ENCODE measurements around the gene ZNF611. TPM values are rescaled to one million over a fixed set of nuclear protein-coding genes. Genes with fewer than 3 reads are reported as not detected.

Gene ZNF611
- total RNA-seq, 1 donor from 2014 or later, result 23.2 TPM

Other genes starting within 250 kb of the ZNF611 start
- 33.3 TPM for gene ZNF808, start 207.4 kb downstream of the ZNF611 start, total RNA-seq
- 18.5 TPM for gene ZNF701, start 164.8 kb downstream of the ZNF611 start, total RNA-seq
- gene ZNF83, start 96.7 kb downstream of the ZNF611 start, total RNA-seq, result 43.7 TPM
- 13.1 TPM for gene ZNF600, start 51.7 kb upstream of the ZNF611 start, total RNA-seq
- 18.6 TPM for gene ZNF28, start 86.6 kb upstream of the ZNF611 start, total RNA-seq
- 11.8 TPM for gene ZNF468, start 122.6 kb upstream of the ZNF611 start, total RNA-seq
- 19.0 TPM for gene ZNF320, start 162.6 kb upstream of the ZNF611 start, total RNA-seq
- 9.1 TPM for gene ZNF888, start 188.4 kb upstream of the ZNF611 start, total RNA-seq
- 9.8 TPM for gene ZNF816, start 227.8 kb upstream of the ZNF611 start, total RNA-seq